Ishikawa (cell line): ENCODE data around the gene VPS54.

ENCODE experiments used
- CEBPB ChIP-seq: IDR thresholded peaks from 2 replicates; pipeline ENCODE4 v1.6.1; 2012
- CREB1 ChIP-seq: IDR thresholded peaks from 2 replicates; pipeline ENCODE4 v1.6.1; 2012; ENCODE audit warnings: low read depth
- EGR1 ChIP-seq: IDR thresholded peaks from 2 replicates; pipeline ENCODE4 v1.6.1; 2012
- EP300 ChIP-seq: IDR thresholded peaks from 2 replicates; pipeline ENCODE4 v1.6.1; 2012; ENCODE audit warnings: borderline replicate concordance
- FOXM1 ChIP-seq: IDR thresholded peaks from 2 replicates; pipeline ENCODE4 v1.6.1; 2012; ENCODE audit warnings: low read depth, borderline replicate concordance
- MAX ChIP-seq: IDR thresholded peaks from 2 replicates; pipeline ENCODE4 v1.6.1; 2012
- NFIC ChIP-seq: IDR thresholded peaks from 2 replicates; pipeline ENCODE4 v1.6.1; 2012
- RAD21 ChIP-seq: IDR thresholded peaks from 2 replicates; pipeline ENCODE4 v1.6.1; 2012; ENCODE audit warnings: low read depth
- REST ChIP-seq: IDR thresholded peaks from 2 replicates; pipeline ENCODE4 v1.6.1; 2012; ENCODE audit warnings: low read depth, mild to moderate bottlenecking
- TAF1 ChIP-seq: IDR thresholded peaks from 2 replicates; pipeline ENCODE4 v1.6.1; 2012; ENCODE audit warnings: low read depth, mild to moderate bottlenecking
- TCF12 ChIP-seq: IDR thresholded peaks from 2 replicates; pipeline ENCODE4 v1.6.1; 2012; ENCODE audit warnings: low read depth
- TEAD4 ChIP-seq: IDR thresholded peaks from 2 replicates; pipeline ENCODE4 v1.6.1; 2012
- YY1 ChIP-seq: IDR thresholded peaks from 2 replicates; pipeline ENCODE4 v1.6.1; 2012; ENCODE audit warnings: low read depth
- ZBTB7A ChIP-seq: IDR thresholded peaks from 2 replicates; pipeline ENCODE4 v1.6.1; 2012; ENCODE audit warnings: low read depth
- TF ChIP-seq, protein P1 (sequence below): IDR thresholded peaks from 2 replicates; pipeline ENCODE4 v1.6.1; 2012

The VPS54 gene

DNA sequence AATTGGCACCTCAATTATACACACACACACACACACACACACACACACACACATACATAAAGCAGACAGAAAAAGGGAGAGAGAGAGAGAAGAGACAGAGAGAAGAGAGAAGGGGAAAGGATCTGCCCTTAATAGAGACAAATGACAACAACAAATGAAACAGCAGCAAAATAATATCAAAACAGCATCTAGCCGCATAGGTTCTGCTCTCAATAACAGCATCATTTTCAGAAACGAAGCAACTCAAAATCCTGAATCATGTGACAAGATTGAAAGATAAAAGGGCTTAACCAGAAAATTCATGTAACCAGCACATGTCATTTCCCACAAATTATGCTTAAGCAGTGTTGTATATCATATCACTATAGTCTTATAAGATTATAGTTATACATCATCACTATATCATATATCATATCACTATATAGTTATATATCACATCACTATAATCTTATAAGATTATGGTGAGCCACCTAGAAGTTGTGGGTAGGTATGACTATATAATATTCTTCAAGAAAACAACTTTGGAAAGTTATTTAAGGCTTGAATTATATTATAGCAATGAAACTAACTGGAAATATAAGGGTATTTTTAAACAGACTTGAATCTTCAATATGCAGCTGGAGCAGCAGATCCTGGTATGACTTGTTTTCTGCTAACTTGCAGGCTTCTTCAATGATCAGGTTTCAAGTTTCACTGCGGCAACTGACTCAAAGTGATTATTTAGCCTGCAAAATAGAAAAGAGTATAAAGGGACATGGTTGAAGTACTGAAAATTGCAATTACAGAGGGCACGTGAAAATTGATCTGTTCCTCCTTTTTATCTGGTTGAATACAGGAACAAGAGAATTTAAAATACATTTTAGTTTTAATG lies 16.1 kb upstream of the VPS54 start:
- TF ChIP-seq, protein P1, sequence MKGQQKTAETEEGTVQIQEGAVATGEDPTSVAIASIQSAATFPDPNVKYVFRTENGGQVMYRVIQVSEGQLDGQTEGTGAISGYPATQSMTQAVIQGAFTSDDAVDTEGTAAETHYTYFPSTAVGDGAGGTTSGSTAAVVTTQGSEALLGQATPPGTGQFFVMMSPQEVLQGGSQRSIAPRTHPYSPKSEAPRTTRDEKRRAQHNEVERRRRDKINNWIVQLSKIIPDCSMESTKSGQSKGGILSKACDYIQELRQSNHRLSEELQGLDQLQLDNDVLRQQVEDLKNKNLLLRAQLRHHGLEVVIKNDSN, result no peak
- TF ChIP-seq YY1 (no peak), CEBPB (no peak), EP300 (no peak), NFIC (no peak), ZBTB7A (no peak), FOXM1 (no peak), TAF1 (no peak), TCF12 (no peak), EGR1 (no peak), TEAD4 (no peak), REST (no peak), RAD21 (no peak), MAX (no peak)

DNA sequence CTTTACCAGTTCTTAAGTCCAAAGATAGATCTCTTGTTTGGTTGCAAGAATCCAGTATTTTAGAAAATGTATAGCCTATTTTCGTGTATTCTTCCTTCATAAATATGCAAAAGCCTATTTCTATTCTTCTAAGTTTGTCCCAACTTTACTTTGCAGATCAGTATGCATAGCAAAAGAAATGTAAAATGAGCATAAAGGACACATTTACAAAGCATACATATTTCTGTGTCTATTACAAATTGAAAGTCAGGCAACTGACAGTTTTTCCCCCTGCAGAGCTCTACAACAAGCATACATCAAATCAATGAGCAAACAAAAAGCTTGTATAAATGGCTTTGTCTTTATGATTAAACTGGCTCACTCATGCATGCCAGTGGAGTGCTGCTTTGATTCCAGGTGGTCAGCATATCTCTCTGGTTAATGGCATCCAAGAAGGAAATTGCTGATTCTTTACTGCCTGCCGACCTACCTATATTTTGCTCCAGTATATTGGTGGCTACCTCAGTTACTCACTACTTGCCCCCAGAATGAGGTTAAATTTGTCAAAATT lies 10.0 kb upstream of the VPS54 start:
- TF ChIP-seq ZBTB7A, result no peak

GRCh38 chr2:64025741-64026140 lies 6.5 kb upstream of the VPS54 start:
- TF ChIP-seq REST (no peak), NFIC (no peak), TAF1 (no peak), EGR1 (no peak), TCF12 (no peak), ZBTB7A (no peak), TEAD4 (no peak), RAD21 (no peak), MAX (no peak), FOXM1 (no peak), YY1 (no peak), EP300 (no peak)
- TF ChIP-seq, protein P1, result no peak

DNA sequence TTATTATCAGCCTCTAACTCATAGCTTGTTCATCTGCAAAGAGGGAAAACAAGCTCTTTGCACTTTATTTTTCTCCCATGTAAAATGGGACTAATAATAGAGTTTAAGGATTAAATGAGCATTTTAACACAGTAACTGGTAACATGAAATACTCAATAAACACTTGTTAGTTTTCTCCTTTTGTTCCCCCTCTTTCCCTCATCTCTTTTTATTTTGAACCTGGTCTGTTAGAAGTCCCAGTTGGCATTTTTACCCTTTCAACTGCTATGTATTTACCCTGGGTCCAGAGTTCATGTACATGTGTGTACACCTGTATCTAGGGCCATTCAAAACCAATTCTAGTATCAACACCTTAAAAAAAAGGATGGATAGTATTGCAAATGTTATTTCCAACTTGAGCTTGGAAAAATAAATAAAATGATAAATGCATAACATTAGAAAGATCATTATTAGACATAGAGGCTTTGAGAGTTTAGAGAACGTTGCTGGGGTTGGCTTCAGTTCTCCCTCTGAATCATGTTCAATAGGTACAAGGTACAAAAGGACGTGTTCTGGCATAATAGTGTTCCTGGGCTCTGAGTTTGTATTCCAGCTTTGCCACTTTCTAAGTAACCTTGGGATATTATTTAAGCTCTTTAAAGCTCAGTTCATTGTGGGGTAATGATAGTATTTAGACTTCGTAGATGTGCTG lies 5.2 kb upstream of the VPS54 start:
- TF ChIP-seq TAF1 (no peak), NFIC (no peak), RAD21 (no peak)
- TF ChIP-seq, protein P1, result no peak

- TF ChIP-seq CREB1 (no peak), RAD21 (no peak), FOXM1 (no peak)
Measured at GRCh38 chr2:64023485-64024258, 4.4 kb upstream of the VPS54 start.
